HFF-Myc (cell line): ENCODE measurements around the gene KITLG.

Experiments
- DNase-seq: peaks from one replicate; pipeline ENCODE4 v3.0.0-alpha.2; 2011; ENCODE audit warnings: low read depth; ENCODE audit errors: extremely low read depth
- H3K4me3 ChIP-seq: replicated peaks from 2 replicates; pipeline ENCODE4 v1.5.1; 2011; ENCODE audit warnings: low read depth, mild to moderate bottlenecking, control low read depth, low read length
- CTCF ChIP-seq: IDR thresholded peaks from 2 replicates; pipeline ENCODE4 v1.5.1; 2012; ENCODE audit warnings: mild to moderate bottlenecking, low read depth, low read length, control low read depth; ENCODE audit errors: missing control alignments

The KITLG gene

GRCh38 chr12:88570103-88570502 is 10.2 kb downstream of the KITLG start:
- TF ChIP-seq CTCF = no peak
- DNase-seq = no peak
- no peak overlapping the region for H3K4me3 ChIP-seq

GRCh38 chr12:88566430-88566829 is 13.8 kb downstream of the KITLG start:
- TF ChIP-seq CTCF = no peak
- DNase-seq = no peak
- no peak overlapping the region for H3K4me3 ChIP-seq

GRCh38 chr12:88562846-88563582 is 17.3 kb downstream of the KITLG start:
- no peak for DNase-seq
- TF ChIP-seq CTCF = no peak
- no peak overlapping the region for H3K4me3 ChIP-seq

GRCh38 chr12:88562151-88562550 is 18.1 kb downstream of the KITLG start:
- no peak overlapping the region for H3K4me3 ChIP-seq
- no peak for DNase-seq
- no peak for TF ChIP-seq CTCF

GRCh38 chr12:88559772-88560171 is 20.5 kb downstream of the KITLG start:
- DNase-seq = peak; percentile 59
- TF ChIP-seq CTCF = no peak
- no peak overlapping the region for H3K4me3 ChIP-seq

- no peak for TF ChIP-seq CTCF
- no peak for DNase-seq
- no peak overlapping the region for H3K4me3 ChIP-seq
These were observed 21.1 kb downstream of the KITLG start for GRCh38 chr12:88559199-88559598.
